Measurements from ENCODE around the gene RAE1. TPM values are rescaled to one million over a fixed set of nuclear protein-coding genes. Genes with fewer than 3 reads are reported as not detected.

The RAE1 gene
- total RNA-seq, 1 donor from 2014 or later = 24.7 TPM

DNA sequence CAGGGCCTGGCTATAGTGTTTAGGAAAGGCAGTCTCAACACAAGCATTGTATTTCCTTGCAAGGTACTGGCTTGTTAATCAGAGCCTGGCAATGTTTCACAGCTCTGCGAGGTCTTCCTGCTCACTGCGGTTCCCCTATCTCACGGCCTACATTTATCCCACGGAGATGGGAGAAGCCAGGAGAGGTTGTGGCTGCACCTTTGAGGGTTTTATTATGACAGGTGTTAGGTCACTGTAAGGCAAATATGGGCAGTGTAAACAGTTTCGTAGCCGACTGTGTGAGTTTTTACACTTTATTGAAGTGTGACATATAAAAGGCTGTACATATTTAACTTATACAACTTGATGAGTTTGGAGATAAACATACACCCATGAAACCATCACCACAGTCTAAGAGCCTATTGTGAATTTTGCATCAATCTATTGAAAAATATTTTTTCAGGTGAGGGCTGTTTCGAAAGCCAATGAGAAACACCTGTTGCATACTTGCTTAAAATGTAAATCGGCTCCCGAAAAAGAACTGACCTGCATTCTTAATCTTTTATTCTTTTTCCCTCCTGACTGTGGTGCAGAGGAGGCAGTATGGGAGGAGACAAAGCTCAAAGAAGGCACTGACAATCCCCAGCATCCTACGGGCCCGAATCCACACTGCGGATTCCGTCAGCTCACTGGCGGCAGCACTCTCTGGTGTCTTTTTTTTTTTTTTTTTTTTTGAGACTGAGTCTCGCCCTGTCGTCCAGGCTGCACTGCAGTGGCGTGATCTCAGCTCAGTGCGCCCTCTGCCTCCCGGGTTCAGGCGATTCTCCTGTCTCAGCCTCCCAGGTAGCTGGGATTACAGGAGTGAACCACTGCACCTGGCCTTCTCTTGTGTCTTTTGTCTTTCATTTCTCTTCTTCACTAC, 32.6 kb downstream of the RAE1 start:
- no peak overlapping the region for H3K4me3 Mint-ChIP-seq (ENCODE audit: unreplicated experiment)
- H3K4me1 Mint-ChIP-seq (ENCODE audit: unreplicated experiment) = no peaks in the 10 kb centered on the region
- H3K27ac Mint-ChIP-seq (ENCODE audit: unreplicated experiment) = no peak overlapping the region
- H3K9me3 Mint-ChIP-seq (ENCODE audit: unreplicated experiment) = no peaks in the 10 kb centered on the region
- H3K27me3 Mint-ChIP-seq (ENCODE audit: unreplicated experiment) = no peaks in the 10 kb centered on the region
- TF ChIP-seq CTCF (IDR thresholded peaks at IDR 0.05) = no peak
- no peak for DNase-seq (ENCODE audit: extremely low spot score, unreplicated experiment)
- H3K36me3 Mint-ChIP-seq (ENCODE audit: unreplicated experiment) = no peaks in the 10 kb centered on the region

- H3K4me1 Mint-ChIP-seq (ENCODE audit: unreplicated experiment) = peaks cover under 1% of the 10 kb centered on the region
Observed at GRCh38 chr20:57384486-57384885, 33.4 kb downstream of the RAE1 start.

GRCh38 chr20:57384953-57385761, 34.1 kb downstream of the RAE1 start:
- TF ChIP-seq CTCF (IDR thresholded peaks at IDR 0.05) = no peak
- no peaks in the 10 kb centered on the region for H3K9me3 Mint-ChIP-seq (ENCODE audit: unreplicated experiment)
- H3K4me3 Mint-ChIP-seq (ENCODE audit: unreplicated experiment) = no peak overlapping the region
- no peaks in the 10 kb centered on the region for H3K36me3 Mint-ChIP-seq (ENCODE audit: unreplicated experiment)
- no peak for DNase-seq (ENCODE audit: extremely low spot score, unreplicated experiment)
- H3K27me3 Mint-ChIP-seq (ENCODE audit: unreplicated experiment) = no peaks in the 10 kb centered on the region
- no peak overlapping the region for H3K27ac Mint-ChIP-seq (ENCODE audit: unreplicated experiment)
- H3K4me1 Mint-ChIP-seq (ENCODE audit: unreplicated experiment) = peaks cover 3% of the 10 kb centered on the region

More at GRCh38 chr20:57384486-57384885, 33.4 kb downstream of the RAE1 start:
- H3K36me3 Mint-ChIP-seq (ENCODE audit: unreplicated experiment) = no peaks in the 10 kb centered on the region
- no peak for TF ChIP-seq CTCF (IDR thresholded peaks at IDR 0.05)
- no peak overlapping the region for H3K4me3 Mint-ChIP-seq (ENCODE audit: unreplicated experiment)
- H3K9me3 Mint-ChIP-seq (ENCODE audit: unreplicated experiment) = no peaks in the 10 kb centered on the region
- no peak for DNase-seq (ENCODE audit: extremely low spot score, unreplicated experiment)
- H3K27ac Mint-ChIP-seq (ENCODE audit: unreplicated experiment) = no peak overlapping the region
- H3K27me3 Mint-ChIP-seq (ENCODE audit: unreplicated experiment) = no peaks in the 10 kb centered on the region

DNA sequence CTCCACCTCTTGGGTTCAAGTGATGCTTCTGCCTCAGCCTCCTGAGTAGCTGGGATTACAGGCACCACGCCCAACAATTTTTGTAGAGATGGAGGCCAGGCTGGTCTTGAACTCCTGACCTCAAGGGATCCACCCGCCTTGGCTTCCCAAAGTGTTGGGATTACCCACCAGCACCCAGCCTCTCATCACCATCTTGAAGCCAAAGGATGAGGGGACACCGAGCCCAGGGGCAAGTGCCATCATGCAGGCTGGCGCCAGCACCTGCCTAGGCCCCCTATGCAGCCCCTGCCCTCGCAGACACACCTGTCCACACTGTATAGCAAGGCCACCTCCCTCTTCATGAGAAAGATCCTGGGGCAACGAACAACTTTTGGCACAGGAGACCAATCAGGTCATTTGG, 34.9 kb downstream of the RAE1 start:
- no peak for TF ChIP-seq CTCF (IDR thresholded peaks at IDR 0.05)
- no peaks in the 10 kb centered on the region for H3K36me3 Mint-ChIP-seq (ENCODE audit: unreplicated experiment)
- H3K27ac Mint-ChIP-seq (ENCODE audit: unreplicated experiment) = no peak overlapping the region
- H3K4me1 Mint-ChIP-seq (ENCODE audit: unreplicated experiment) = peaks cover 7% of the 10 kb centered on the region
- no peak for DNase-seq (ENCODE audit: extremely low spot score, unreplicated experiment)
- no peak overlapping the region for H3K4me3 Mint-ChIP-seq (ENCODE audit: unreplicated experiment)
- H3K27me3 Mint-ChIP-seq (ENCODE audit: unreplicated experiment) = no peaks in the 10 kb centered on the region
- no peaks in the 10 kb centered on the region for H3K9me3 Mint-ChIP-seq (ENCODE audit: unreplicated experiment)

DNA sequence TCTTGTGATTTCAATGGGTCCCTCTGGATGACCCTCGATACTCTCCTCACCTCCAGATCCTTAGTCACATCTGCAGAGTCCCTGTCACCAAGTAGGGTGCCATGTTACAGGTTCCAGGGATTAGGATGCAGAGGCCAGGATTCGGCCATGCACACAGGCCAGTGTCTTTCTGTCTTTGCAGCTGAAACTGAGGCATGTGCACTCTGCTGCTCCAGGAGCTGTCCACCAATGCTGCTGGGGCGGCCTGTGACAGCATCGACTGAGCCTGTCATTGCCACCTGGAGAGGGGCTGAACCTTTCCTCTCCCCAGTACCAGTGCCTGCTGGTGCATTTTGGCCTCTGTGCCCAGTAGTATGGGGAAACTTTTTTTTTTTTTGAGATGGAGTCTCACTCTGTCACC, 35.7 kb downstream of the RAE1 start:
- TF ChIP-seq CTCF (IDR thresholded peaks at IDR 0.05) = no peak
- no peak overlapping the region for H3K4me3 Mint-ChIP-seq (ENCODE audit: unreplicated experiment)
- peaks cover 7% of the 10 kb centered on the region for H3K4me1 Mint-ChIP-seq (ENCODE audit: unreplicated experiment)
- H3K36me3 Mint-ChIP-seq (ENCODE audit: unreplicated experiment) = no peaks in the 10 kb centered on the region
- no peak overlapping the region for H3K27ac Mint-ChIP-seq (ENCODE audit: unreplicated experiment)
- no peaks in the 10 kb centered on the region for H3K27me3 Mint-ChIP-seq (ENCODE audit: unreplicated experiment)
- DNase-seq (ENCODE audit: extremely low spot score, unreplicated experiment) = no peak
- H3K9me3 Mint-ChIP-seq (ENCODE audit: unreplicated experiment) = no peaks in the 10 kb centered on the region

Measured in osteocyte (in vitro differentiated cells).